H1 (cell line): ENCODE data around the gene CD84. TPM values are rescaled to one million over a fixed set of nuclear protein-coding genes. Genes with fewer than 3 reads are reported as not detected.

Source experiments
- CTCF ChIA-PET: fragments of 300-600 bp; sonication (Branson Sonifier 250); formaldehyde crosslinking; loops from one replicate; lab custom pipeline; 2021; ENCODE audit not compliant: partially characterized antibody; lab: Charles Lee
- POLR2A ChIA-PET: fragments of 300-600 bp; sonication (Branson Sonifier 250); formaldehyde crosslinking; loops from one replicate; lab custom pipeline; 2021; ENCODE audit warnings: inconsistent platforms; ENCODE audit not compliant: partially characterized antibody; lab: Charles Lee
- DNase-seq, 2 experiments: peaks; one replicate each; pipeline versions ENCODE4 v3.0.0 to v3.0.0-alpha.2; 2010 to 2022; ENCODE audit warnings: low spot score in 2 of 2, low read depth in 1 of 2, mixed read lengths in 1 of 2
- FAIRE-seq: peaks from 2 replicates; lab custom pipeline; 2011; peaks lifted over from hg19 to GRCh38; lab: Jason Lieb, UNC
- H2AFZ ChIP-seq: 2 replicates; pipeline ENCODE4 v1.8.1; 2012; ENCODE audit warnings: low read length, inconsistent platforms
- H2AK5ac ChIP-seq: 2 replicates; pipeline ENCODE4 v1.6.1; 2013; ENCODE audit warnings: low read depth, low read length
- H2BK120ac ChIP-seq: replicated peaks from 2 replicates; pipeline ENCODE3; 2013; ENCODE audit warnings: low read depth, low read length, inconsistent platforms
- H2BK12ac ChIP-seq: 2 replicates; pipeline ENCODE4 v1.6.1; 2013; ENCODE audit warnings: low read depth, low read length
- H2BK15ac ChIP-seq: 2 replicates; pipeline ENCODE4 v1.6.1; 2013; ENCODE audit warnings: low read length
- H2BK20ac ChIP-seq: 2 replicates; pipeline ENCODE4 v1.6.1; 2013; ENCODE audit warnings: low read length
- H2BK5ac ChIP-seq: 2 replicates; pipeline ENCODE4 v1.6.1; 2013; ENCODE audit warnings: low read depth, low read length
- H3K14ac ChIP-seq: 2 replicates; pipeline ENCODE4 v1.6.1; 2013; ENCODE audit warnings: inconsistent platforms; ENCODE audit not compliant: insufficient read length
- H3K18ac ChIP-seq: 2 replicates; pipeline ENCODE4 v1.6.1; 2013; ENCODE audit warnings: low read length; ENCODE audit errors: extremely low read depth
- H3K23ac ChIP-seq: 2 replicates; pipeline ENCODE4 v1.6.1; 2013; ENCODE audit warnings: inconsistent platforms; ENCODE audit not compliant: insufficient read length
- H3K23me2 ChIP-seq: 2 replicates; pipeline ENCODE4 v1.6.1; 2013; ENCODE audit warnings: low read depth, low read length
- H3K27ac ChIP-seq: 2 replicates; pipeline ENCODE4 v1.6.1; 2011; ENCODE audit warnings: low read depth, low read length, inconsistent platforms
- H3K27me3 ChIP-seq, 4 experiments: replicated peaks in 1 of 4; 1 replicate in 1 of 4; 2 replicates in 3 of 4; pipeline versions ENCODE4 v1.6.1 to v1.8.1; 2011 to 2013; ENCODE audit warnings: low read length in 3 of 4, mild to moderate bottlenecking in 3 of 4, inconsistent platforms in 2 of 4, mixed read lengths in 2 of 4, moderate library complexity in 1 of 4; ENCODE audit not compliant: control insufficient read depth in 3 of 4, insufficient read depth in 3 of 4; ENCODE audit errors: extremely low read depth in 1 of 4
- H3K36me3 ChIP-seq, 4 experiments: 2 replicates each; pipeline versions ENCODE4 v1.6.1 to v1.8.1; 2011 to 2013; ENCODE audit warnings: mild to moderate bottlenecking in 4 of 4, low read length in 3 of 4, moderate library complexity in 2 of 4, control low read depth in 1 of 4, inconsistent platforms in 1 of 4; ENCODE audit not compliant: insufficient read depth in 4 of 4, control insufficient read depth in 2 of 4
- H3K4ac ChIP-seq: replicated peaks from 2 replicates; pipeline ENCODE3; 2013; ENCODE audit warnings: low read length, low read depth, mixed read lengths, inconsistent platforms; ENCODE audit not compliant: insufficient read length
- H3K4me1 ChIP-seq, 4 experiments: replicated peaks in 1 of 4; 1 replicate in 1 of 4; 2 replicates in 3 of 4; pipeline versions ENCODE4 v1.6.1 to v1.8.1; 2011 to 2013; ENCODE audit warnings: low read length in 3 of 4, inconsistent platforms in 2 of 4, mixed read lengths in 1 of 4; ENCODE audit not compliant: insufficient read depth in 4 of 4, control insufficient read depth in 3 of 4
- H3K4me2 ChIP-seq, 2 experiments: 2 replicates each; pipeline versions ENCODE4 v1.6.1 to v1.8.1; 2011 to 2013; ENCODE audit warnings: low read depth in 2 of 2, low read length in 2 of 2, control low read depth in 1 of 2, inconsistent platforms in 1 of 2, mild to moderate bottlenecking in 1 of 2; ENCODE audit not compliant: insufficient read depth in 1 of 2
- H3K4me3 ChIP-seq, 4 experiments: fragments of 200-600, 300-600 bp in 1 of 4; sonication (generic), shearing (Covaris generic), sonication (Bioruptor Twin) in 1 of 4; 2 replicates each; pipeline versions ENCODE4 v1.5.1 to v1.8.1; 2011 to 2016; ENCODE audit warnings: low read length in 4 of 4, low read depth in 3 of 4, control low read depth in 2 of 4, inconsistent platforms in 2 of 4, mild to moderate bottlenecking in 2 of 4, mixed read lengths in 1 of 4, moderate library complexity in 1 of 4; ENCODE audit not compliant: insufficient read depth in 2 of 4; ENCODE audit errors: extremely low read depth in 1 of 4
- H3K56ac ChIP-seq: replicated peaks from 2 replicates; pipeline ENCODE3; 2013; ENCODE audit warnings: low read depth, mild to moderate bottlenecking, mixed read lengths, low read length, inconsistent platforms; ENCODE audit not compliant: insufficient read length
- H3K79me1 ChIP-seq: 2 replicates; pipeline ENCODE4 v1.6.1; 2013; ENCODE audit warnings: low read depth, low read length, control low read depth
- H3K79me2 ChIP-seq, 2 experiments: 2 replicates each; pipeline versions ENCODE4 v1.6.1 to v1.8.1; 2012 to 2013; ENCODE audit warnings: low read length in 2 of 2, mild to moderate bottlenecking in 2 of 2, inconsistent platforms in 1 of 2; ENCODE audit not compliant: insufficient read depth in 2 of 2, control insufficient read depth in 1 of 2
- H3K9ac ChIP-seq, 4 experiments: replicated peaks in 1 of 4; 1 replicate in 1 of 4; 2 replicates in 3 of 4; pipeline versions ENCODE4 v1.6.1 to v1.8.1; 2011 to 2013; ENCODE audit warnings: low read depth in 3 of 4, low read length in 3 of 4, control low read depth in 2 of 4, mild to moderate bottlenecking in 2 of 4, moderate library complexity in 2 of 4, inconsistent platforms in 1 of 4; ENCODE audit errors: extremely low read depth in 1 of 4
- H3K9me3 ChIP-seq, 2 experiments: 2 replicates each; pipeline versions ENCODE4 v1.6.1 to v1.8.1; 2012 to 2013; ENCODE audit warnings: mild to moderate bottlenecking in 2 of 2, moderate library complexity in 2 of 2, control low read depth in 1 of 2, inconsistent platforms in 1 of 2, low read depth in 1 of 2, low read length in 1 of 2, mixed read lengths in 1 of 2; ENCODE audit not compliant: insufficient read depth in 2 of 2
- H4K20me1 ChIP-seq, 2 experiments: replicated peaks in 1 of 2; 2 replicates each; pipeline versions ENCODE3 to v1.8.1; 2011 to 2013; ENCODE audit warnings: inconsistent platforms in 2 of 2, low read length in 2 of 2, mild to moderate bottlenecking in 1 of 2; ENCODE audit not compliant: insufficient read depth in 2 of 2, control insufficient read depth in 1 of 2
- H4K5ac ChIP-seq: 2 replicates; pipeline ENCODE4 v1.6.1; 2013; ENCODE audit warnings: low read length, low read depth, mixed read lengths, inconsistent platforms; ENCODE audit not compliant: insufficient read length
- H4K8ac ChIP-seq: 2 replicates; pipeline ENCODE4 v1.8.0; 2013; ENCODE audit warnings: mild to moderate bottlenecking, moderate library complexity, low read length, inconsistent platforms; ENCODE audit not compliant: insufficient read depth; ENCODE audit errors: extremely low read depth
- H4K91ac ChIP-seq: replicated peaks from 2 replicates; pipeline ENCODE3; 2013; ENCODE audit warnings: low read length, mixed read lengths, inconsistent platforms; ENCODE audit not compliant: insufficient read length
- CEBPB ChIP-seq: IDR thresholded peaks from 2 replicates; pipeline ENCODE4 v1.6.1; 2012; ENCODE audit warnings: low read depth, low read length
- CHD2 ChIP-seq: IDR thresholded peaks from 2 replicates; pipeline ENCODE4 v1.6.1; 2012; ENCODE audit warnings: low read length, improper control_type of control experiment
- HDAC6 ChIP-seq: IDR thresholded peaks from one replicate; pipeline ENCODE4 v1.7.1; 2012; ENCODE audit warnings: low read depth, mild to moderate bottlenecking, inconsistent platforms, low read length, moderate library complexity
- NANOG ChIP-seq: IDR thresholded peaks from 2 replicates; pipeline ENCODE4 v1.6.1; 2011; ENCODE audit warnings: low read length, low read depth, mild to moderate bottlenecking, inconsistent platforms; ENCODE audit not compliant: insufficient read depth, poor library complexity, severe bottlenecking
- PHF8 ChIP-seq: fragments of 200-600 bp; sonication (generic); conservative IDR thresholded peaks from 2 replicates; pipeline ENCODE4 v1.7.1; 2012; ENCODE audit warnings: low read depth, mild to moderate bottlenecking, inconsistent platforms, low read length, moderate library complexity
- RBBP5 ChIP-seq: IDR thresholded peaks from 2 replicates; pipeline ENCODE4 v1.7.1; 2012; ENCODE audit warnings: low read depth, mild to moderate bottlenecking, inconsistent platforms, low read length, moderate library complexity, borderline replicate concordance
- SRF ChIP-seq: IDR thresholded peaks from 2 replicates; pipeline ENCODE4 v1.6.1; 2011; ENCODE audit warnings: mild to moderate bottlenecking, low read depth, low read length, moderate library complexity
- WGBS, 2 experiments: shearing (Covaris generic) in 1 of 2; methylation state at CpG; one replicate each; pipeline versions ENCODE4 v1.1.6 to v1.1.7; 2013 to 2015; ENCODE audit warnings: low lambda C conversion rate in 2 of 2, mixed read lengths in 2 of 2, inconsistent platforms in 1 of 2, low coverage in 1 of 2, missing lambda C conversion rate in 1 of 2; ENCODE audit not compliant: insufficient replicate concordance in 2 of 2, insufficient coverage in 1 of 2, insufficient read length in 1 of 2; ENCODE audit errors: extremely low coverage in 1 of 2, missing lambda C conversion rate in 1 of 2; 5-methylcytosine and 5-hydroxymethylcytosine counted together
- polyA plus RNA-seq, 7 experiments: library from polyadenylated mRNA; depleted of rRNA in 3 of 7; stranded (reverse) in 5 of 7; unstranded in 2 of 7; fragments of >200 nt in 5 of 7; fragments of 200-250 nt in 2 of 7; gene quantifications; 1 replicate in 5 of 7; 2 replicates in 1 of 7; 4 replicates in 1 of 7; pipeline versions ENCODE4 v1.2.1 to v1.2.3, GENCODE V29; 2011 to 2013; ENCODE audit warnings: missing spikeins in 2 of 7, mixed read lengths in 2 of 7
- total RNA-seq: library from RNA; stranded (reverse); fragmentation: NEBNext Ultra II Directional; extraction: Animal tissue kit (Norgen Biotek cat#: 25700); gene quantifications from 2 replicates; pipeline ENCODE4 v1.2.1, GENCODE V29; 2021

CD84 gene
- total and polyA plus RNA-seq, 2 of the 8 experiments (the other 6 are each of a cell fraction or from before 2014, with no cell fraction given) = not detected

- Histone ChIP-seq H3K9me3 (no peaks in the 10 kb centered on the region), H3K9ac (no peak overlapping the region), H4K20me1 (no peaks in the 10 kb centered on the region), H2AK5ac (no peak overlapping the region), H3K79me2 (no peaks in the 10 kb centered on the region), H3K23ac (no peak overlapping the region), H3K56ac (no peak overlapping the region), H3K36me3 (no peaks in the 10 kb centered on the region), H2BK15ac (no peak overlapping the region), H3K18ac (no peak overlapping the region), H4K91ac (no peak overlapping the region), H3K14ac (no peak overlapping the region), H2AFZ (no peak overlapping the region), H2BK5ac (no peak overlapping the region), H3K4me2 (no peak overlapping the region), H3K4me3 (no peak overlapping the region), H3K79me1 (no peaks in the 10 kb centered on the region), H3K27me3 (no peaks in the 10 kb centered on the region), H2BK20ac (no peak overlapping the region), H4K5ac (no peak overlapping the region), H2BK12ac (no peak overlapping the region), H3K23me2 (no peaks in the 10 kb centered on the region), H4K8ac (no peak overlapping the region), H3K4ac (no peak overlapping the region), H3K4me1 (no peaks in the 10 kb centered on the region; a peak in 1 of 7 replicates), H2BK120ac (no peak overlapping the region), H3K27ac (no peak overlapping the region)
- no peak for DNase-seq
- CTCF ChIA-PET = no interaction called here
- FAIRE-seq = no peak
- POLR2A ChIA-PET = no interaction called here
- WGBS, 2 experiments = 93% methylated on average over 3 of the region's 3 CpGs; no CpG with 5 or more reads in 1 of the 2 experiments
- TF ChIP-seq CEBPB = no peak
- TF ChIP-seq HDAC6 = no peak
- TF ChIP-seq CHD2 = no peak
- no peak for TF ChIP-seq SRF
- no peak for TF ChIP-seq PHF8
- TF ChIP-seq RBBP5 = no peak
- TF ChIP-seq NANOG = no peak
Observed at GRCh38 chr1:160624464-160624863, 45.2 kb upstream of the CD84 start.
